Endothelial cell of umbilical vein (primary cell): ENCODE results near the gene PCID2. TPM values are rescaled to one million over a fixed set of nuclear protein-coding genes. Genes with fewer than 3 reads are reported as not detected.

Source experiments
- BruUV-seq: library from RNA; stranded (reverse); fragments of 400-500 nt; replicated peaks from 2 replicates; lab custom pipeline; 2021; lab: Mats Ljungman, UMichigan
- CTCF ChIA-PET: fragments of 300-600, 350-600 bp; sonication (Branson Sonifier 250); formaldehyde crosslinking; loops from one replicate; lab custom pipeline; 2021; ENCODE audit warnings: antibody characterized with exemption, inconsistent platforms; lab: Charles Lee
- POLR2A ChIA-PET: fragments of 300-600, 350-600 bp; sonication (Branson Sonifier 250); formaldehyde crosslinking; loops from one replicate; lab custom pipeline; 2021; ENCODE audit warnings: antibody characterized with exemption, inconsistent platforms; lab: Charles Lee
- DNase-seq: peaks from one replicate; pipeline ENCODE4 v3.0.0-alpha.2; 2011; ENCODE audit warnings: low read depth, low spot score
- FAIRE-seq: peaks from 2 replicates; lab custom pipeline; 2011; peaks lifted over from hg19 to GRCh38; lab: Jason Lieb, UNC
- H2AFZ ChIP-seq: 2 replicates; pipeline ENCODE4 v1.6.0; 2012; ENCODE audit warnings: low read depth, low read length, control low read depth, inconsistent platforms
- H3K27ac ChIP-seq: 2 replicates; pipeline ENCODE4 v1.5.1; 2011; ENCODE audit warnings: low read depth, mild to moderate bottlenecking, control low read depth, low read length, moderate library complexity; ENCODE audit not compliant: insufficient read depth
- H3K27me3 ChIP-seq, 2 experiments: 2 replicates each; pipeline versions ENCODE4 v1.6.0 to v1.6.1; 2011; ENCODE audit warnings: low read length in 2 of 2, mixed read lengths in 1 of 2; ENCODE audit not compliant: control insufficient read depth in 2 of 2, insufficient read depth in 2 of 2
- H3K36me3 ChIP-seq, 2 experiments: 2 replicates in 1 of 2; 3 replicates in 1 of 2; pipeline ENCODE4 v1.5.1; 2011; ENCODE audit warnings: low read length in 2 of 2, mild to moderate bottlenecking in 1 of 2, moderate library complexity in 1 of 2; ENCODE audit not compliant: control insufficient read depth in 2 of 2, insufficient read depth in 2 of 2; ENCODE audit errors: extremely low read depth in 1 of 2
- H3K4me1 ChIP-seq: 3 replicates; pipeline ENCODE4 v1.5.1; 2011; ENCODE audit warnings: mild to moderate bottlenecking, low read length; ENCODE audit not compliant: control insufficient read depth, insufficient read depth; ENCODE audit errors: extremely low read depth
- H3K4me2 ChIP-seq: 2 replicates; pipeline ENCODE4 v1.6.1; 2011; ENCODE audit warnings: low read length, control low read depth, mixed read lengths; ENCODE audit not compliant: insufficient read depth
- H3K4me3 ChIP-seq, 3 experiments: fragments of 200-600 bp in 1 of 3; sonication (generic), shearing (Covaris generic) in 1 of 3; replicated peaks in 1 of 3; 2 replicates each; pipeline ENCODE4 v1.5.1; 2011 to 2016; ENCODE audit warnings: control low read depth in 3 of 3, low read length in 3 of 3, mild to moderate bottlenecking in 2 of 3, inconsistent platforms in 1 of 3, low read depth in 1 of 3, moderate library complexity in 1 of 3; ENCODE audit not compliant: insufficient read depth in 1 of 3
- H3K79me2 ChIP-seq: 2 replicates; pipeline ENCODE4 v1.6.0; 2012; ENCODE audit warnings: low read length, inconsistent platforms; ENCODE audit not compliant: control insufficient read depth, insufficient read depth
- H3K9ac ChIP-seq: replicated peaks from 2 replicates; pipeline ENCODE3; 2011; ENCODE audit warnings: low read length, control low read depth; ENCODE audit not compliant: insufficient read depth; ENCODE audit errors: extremely low read depth
- H3K9me1 ChIP-seq: replicated peaks from 3 replicates; pipeline ENCODE4 v1.6.0; 2011; ENCODE audit warnings: mild to moderate bottlenecking, low read length; ENCODE audit not compliant: control insufficient read depth, insufficient read depth; ENCODE audit errors: extremely low read depth
- H3K9me3 ChIP-seq: replicated peaks from 2 replicates; pipeline ENCODE4 v1.5.1; 2012; ENCODE audit warnings: low read length, inconsistent platforms; ENCODE audit not compliant: control insufficient read depth, insufficient read depth
- H4K20me1 ChIP-seq: replicated peaks from 2 replicates; pipeline ENCODE3; 2011; ENCODE audit warnings: mild to moderate bottlenecking, low read length; ENCODE audit not compliant: control insufficient read depth, insufficient read depth; ENCODE audit errors: extremely low read depth
- CTCF ChIP-seq, 2 donors: IDR thresholded peaks; 1 replicate in 1 of 2; 2 replicates in 1 of 2; pipeline ENCODE4 v1.5.1; 2011; ENCODE audit warnings: low read length in 2 of 2, mild to moderate bottlenecking in 2 of 2, moderate library complexity in 2 of 2, control low read depth in 1 of 2, inconsistent platforms in 1 of 2, low read depth in 1 of 2; ENCODE audit not compliant: insufficient read depth in 1 of 2; ENCODE audit errors: extremely low read depth in 1 of 2
- EZH2 ChIP-seq: IDR thresholded peaks from 2 replicates; pipeline ENCODE4 v1.6.1; 2012; ENCODE audit warnings: borderline replicate concordance, low read depth, mild to moderate bottlenecking, moderate library complexity, low read length, inconsistent platforms; ENCODE audit not compliant: severe bottlenecking
- FOS ChIP-seq: IDR thresholded peaks from 2 replicates; pipeline ENCODE4 v1.6.1; 2011; ENCODE audit warnings: mild to moderate bottlenecking, low read length, moderate library complexity, borderline replicate concordance; ENCODE audit not compliant: insufficient read depth
- GATA2 ChIP-seq: IDR thresholded peaks from 2 replicates; pipeline ENCODE4 v1.7.0; 2011; ENCODE audit warnings: low read depth, mild to moderate bottlenecking, moderate library complexity, mixed read lengths, low read length; ENCODE audit not compliant: insufficient read length, insufficient read depth
- JUN ChIP-seq: IDR thresholded peaks from 2 replicates; pipeline ENCODE4 v1.6.1; 2011; ENCODE audit warnings: borderline replicate concordance, low read depth; ENCODE audit not compliant: insufficient read length, insufficient read depth
- MAX ChIP-seq: IDR thresholded peaks from 2 replicates; pipeline ENCODE4 v1.6.1; 2011; ENCODE audit not compliant: insufficient read depth, insufficient read length
- MYC ChIP-seq: IDR thresholded peaks from one replicate; pipeline ENCODE4 v1.6.1; 2011; ENCODE audit warnings: mild to moderate bottlenecking, low read depth, low read length
- POLR2A ChIP-seq: IDR thresholded peaks from 2 replicates; pipeline ENCODE4 v1.6.1; 2012; ENCODE audit warnings: low read depth, mild to moderate bottlenecking, control low read depth, low read length
- POLR2AphosphoS5 ChIP-seq: IDR thresholded peaks from 2 replicates; pipeline ENCODE4 v1.6.1; 2012; ENCODE audit warnings: low read depth, mild to moderate bottlenecking, control low read depth, low read length, moderate library complexity; ENCODE audit not compliant: insufficient read depth
- dilution Hi-C: fragments of 300-500 bp; cut with MboI; formaldehyde crosslinking; loops from one replicate; pipeline ENCODE4 v1.15.0; 2019; ENCODE audit warnings: low sequenced_read_pairs; ENCODE audit not compliant: extremely low pct_ligation_motif_present
- intact Hi-C: fragments of 100-400 bp; cut with micrococcal nuclease; formaldehyde crosslinking; loops from one replicate; pipeline ENCODE4 v1.10.0; 2022
- polyA plus RNA-seq, 4 experiments: library from polyadenylated mRNA; depleted of rRNA in 3 of 4; stranded (reverse) in 3 of 4; unstranded in 1 of 4; fragments of >200 nt; gene quantifications; 2 replicates each; pipeline versions ENCODE4 v1.2.1 to v1.2.3, GENCODE V29; 2011 to 2012; ENCODE audit warnings: missing spikeins in 1 of 4
- total RNA-seq: library from RNA; stranded (reverse); gene quantifications from 2 replicates; pipeline ENCODE4 v1.2.3, GENCODE V29; 2021

PCID2 gene
- total and polyA plus RNA-seq, 2 donors (not counting 3 experiments of a cell fraction or from before 2014, with no cell fraction given): 52.1 to 55.6 TPM

- H3K27ac ChIP-seq: no peak overlapping the region
- dilution Hi-C loops (no loop called here), intact Hi-C loops (no loop called here)
- peaks cover 24% of the 10 kb centered on the region for H3K4me1 ChIP-seq
- FAIRE-seq: no peak
- no peaks in the 10 kb centered on the region for H3K9me3 ChIP-seq
- no peaks in the 10 kb centered on the region for H3K79me2 ChIP-seq
- H3K9ac ChIP-seq: no peak overlapping the region
- POLR2A ChIA-PET: no interaction called here
- no peaks in the 10 kb centered on the region for H4K20me1 ChIP-seq
- CTCF ChIA-PET: no interaction called here
- TF ChIP-seq GATA2 (no peak), JUN (no peak), MYC (no peak), EZH2 (no peak), CTCF (IDR thresholded peaks at IDR 0.05; ENCODE audit: extremely low read depth in 1 of 2, insufficient read depth in 1 of 2, low read depth in 1 of 2, low read length in 2 of 2) (no peak), POLR2A (no peak), FOS (no peak), POLR2AphosphoS5 (no peak), MAX (no peak)
- DNase-seq: no peak
- peaks cover 0 to 2% of the 10 kb centered on the region in 2 experiments for H3K27me3 ChIP-seq
- no peaks in the 10 kb centered on the region for H3K9me1 ChIP-seq
- no peak overlapping the region for H2AFZ ChIP-seq
- H3K4me3 ChIP-seq: no peak overlapping the region
- H3K4me2 ChIP-seq: no peak overlapping the region
- no TSS peak for BruUV-seq
- no peaks in the 10 kb centered on the region for H3K36me3 ChIP-seq
Observed at GRCh38 chr13:113168211-113168610, 40.3 kb downstream of the PCID2 start.
